Fibroblast of mammary gland (primary cell): Measurements from ENCODE around the gene NT5DC2.

Experiments used
- DNase-seq: peaks from one replicate; pipeline ENCODE4 v3.0.0-alpha.2; 2010; ENCODE audit warnings: low read depth
- H3K4me3 ChIP-seq: 2 replicates; pipeline ENCODE4 v1.5.1; 2011; ENCODE audit warnings: low read depth, mild to moderate bottlenecking, low read length, moderate library complexity; ENCODE audit not compliant: control insufficient read depth
- TF ChIP-seq, protein P1 (sequence below): conservative IDR thresholded peaks from 2 replicates; pipeline ENCODE4 v1.5.1; 2011; ENCODE audit warnings: low read depth, low read length, inconsistent platforms; ENCODE audit not compliant: control insufficient read depth, insufficient read depth

NT5DC2 gene

DNA sequence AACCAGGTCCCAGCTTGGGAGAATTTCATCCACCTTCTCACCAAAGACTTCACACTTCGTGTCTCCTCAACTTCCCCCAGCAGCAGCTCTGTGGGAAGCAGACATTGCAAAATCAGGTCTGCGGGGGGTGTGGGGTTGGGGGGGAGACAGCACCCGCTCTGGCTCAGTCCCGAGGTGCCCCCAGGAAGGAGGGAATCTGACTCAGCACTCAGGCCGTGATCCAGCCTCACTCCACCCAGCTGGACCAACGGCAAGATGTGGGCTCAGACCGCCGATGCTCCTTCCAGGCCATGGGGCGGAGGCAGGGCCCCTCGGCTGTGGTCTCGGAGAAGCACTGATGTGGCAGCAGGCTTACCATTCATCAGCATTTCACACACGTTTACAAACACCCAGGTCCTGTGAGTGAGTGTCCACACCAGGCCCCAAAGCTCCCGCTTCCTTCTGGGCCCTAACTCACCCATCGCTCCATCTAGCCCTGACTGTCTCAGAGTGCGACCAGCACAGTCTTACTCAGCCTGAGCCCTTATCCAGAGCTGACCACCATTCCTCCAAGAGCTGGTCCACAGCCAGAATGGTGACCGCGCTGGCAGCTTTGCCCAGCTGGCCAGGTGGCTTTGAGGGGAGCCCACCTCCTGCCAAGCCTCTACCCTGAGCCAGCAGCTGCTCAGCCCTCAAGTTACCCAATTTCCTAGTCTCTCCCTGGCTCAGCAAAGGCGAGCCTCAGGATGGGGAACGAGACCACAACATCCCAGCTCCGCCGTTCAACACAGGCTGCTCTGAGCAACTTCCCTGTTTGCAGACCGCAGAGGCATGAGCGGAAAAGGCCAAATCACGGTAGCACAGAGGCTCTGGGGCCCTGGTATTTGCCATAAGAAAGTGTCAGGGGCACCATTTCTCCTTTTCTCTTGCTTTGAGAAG, 35.3 kb downstream of the NT5DC2 start:
- no peak overlapping the region for H3K4me3 ChIP-seq
- TF ChIP-seq, protein P1, sequence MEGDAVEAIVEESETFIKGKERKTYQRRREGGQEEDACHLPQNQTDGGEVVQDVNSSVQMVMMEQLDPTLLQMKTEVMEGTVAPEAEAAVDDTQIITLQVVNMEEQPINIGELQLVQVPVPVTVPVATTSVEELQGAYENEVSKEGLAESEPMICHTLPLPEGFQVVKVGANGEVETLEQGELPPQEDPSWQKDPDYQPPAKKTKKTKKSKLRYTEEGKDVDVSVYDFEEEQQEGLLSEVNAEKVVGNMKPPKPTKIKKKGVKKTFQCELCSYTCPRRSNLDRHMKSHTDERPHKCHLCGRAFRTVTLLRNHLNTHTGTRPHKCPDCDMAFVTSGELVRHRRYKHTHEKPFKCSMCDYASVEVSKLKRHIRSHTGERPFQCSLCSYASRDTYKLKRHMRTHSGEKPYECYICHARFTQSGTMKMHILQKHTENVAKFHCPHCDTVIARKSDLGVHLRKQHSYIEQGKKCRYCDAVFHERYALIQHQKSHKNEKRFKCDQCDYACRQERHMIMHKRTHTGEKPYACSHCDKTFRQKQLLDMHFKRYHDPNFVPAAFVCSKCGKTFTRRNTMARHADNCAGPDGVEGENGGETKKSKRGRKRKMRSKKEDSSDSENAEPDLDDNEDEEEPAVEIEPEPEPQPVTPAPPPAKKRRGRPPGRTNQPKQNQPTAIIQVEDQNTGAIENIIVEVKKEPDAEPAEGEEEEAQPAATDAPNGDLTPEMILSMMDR: no peak
- peak; percentile 94 for DNase-seq

DNA sequence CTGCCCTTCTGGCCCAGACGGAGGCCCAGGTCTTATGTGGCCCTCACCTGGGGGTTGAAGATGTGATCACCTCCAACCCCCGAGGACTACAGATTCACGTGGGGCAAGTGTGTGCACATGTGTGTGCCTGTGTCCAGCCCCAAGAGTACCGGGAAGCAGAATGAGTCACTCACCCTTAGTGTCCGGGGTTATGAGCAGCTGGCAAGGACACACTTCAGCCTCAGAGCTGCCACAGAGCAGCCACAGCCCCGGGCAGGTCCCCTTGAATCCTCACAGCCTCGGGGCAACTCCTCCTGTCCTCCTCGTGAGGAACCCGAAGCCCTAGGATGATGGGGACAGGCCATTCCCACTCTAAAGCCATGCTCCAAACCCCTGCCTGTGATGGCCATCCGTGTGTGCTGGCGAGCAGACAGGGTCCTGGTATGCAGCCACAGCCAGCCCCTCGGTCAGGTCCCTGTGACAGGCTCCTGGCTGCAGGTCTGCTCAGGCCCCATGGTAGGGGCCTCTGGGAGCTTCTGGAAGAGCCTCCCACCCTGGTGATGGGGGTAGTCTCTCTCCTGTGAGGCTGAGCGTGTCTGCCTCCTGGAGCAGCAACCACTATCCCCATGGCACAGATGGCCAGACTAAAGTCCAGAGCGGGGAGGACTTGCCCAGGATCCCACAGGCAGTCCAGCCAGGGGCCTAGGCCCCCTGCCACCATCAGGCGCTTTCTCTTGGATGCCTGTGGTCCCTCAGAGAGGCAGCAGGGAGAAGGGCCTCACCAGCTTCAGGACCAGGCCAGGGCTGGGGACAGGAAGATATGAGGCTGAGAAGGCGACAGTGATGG, 37.7 kb downstream of the NT5DC2 start:
- DNase-seq: peak; percentile 80
- no peak overlapping the region for H3K4me3 ChIP-seq
- TF ChIP-seq, protein P1: no peak

DNA sequence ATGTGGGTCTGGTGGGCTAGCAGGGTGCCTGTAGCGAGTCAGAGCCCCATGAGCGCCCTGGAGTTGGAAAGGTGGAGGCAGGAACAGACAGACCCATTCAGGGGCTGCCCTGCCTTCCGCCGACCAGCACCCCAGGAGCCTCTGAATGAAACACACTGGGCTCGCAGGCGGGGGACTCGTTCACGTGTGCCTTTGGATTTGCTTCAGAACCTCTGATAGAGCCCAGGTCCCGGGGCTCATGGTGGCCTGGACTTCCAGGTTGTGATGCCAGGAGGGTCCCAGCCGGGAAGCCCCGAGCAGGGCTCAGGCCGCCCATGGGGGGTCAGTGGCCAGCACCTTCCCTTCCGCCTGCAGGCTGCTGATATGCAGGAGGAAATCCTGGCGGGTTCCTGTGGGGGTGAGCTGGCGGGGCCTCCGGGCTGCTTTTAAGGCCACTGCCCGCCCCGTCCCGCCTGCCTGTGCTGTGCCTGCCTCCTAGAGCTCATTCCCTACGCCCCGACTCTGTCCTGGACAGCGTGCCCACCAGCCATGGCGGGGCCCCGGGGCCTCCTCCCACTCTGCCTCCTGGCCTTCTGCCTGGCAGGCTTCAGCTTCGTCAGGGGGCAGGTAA, 38.7 kb downstream of the NT5DC2 start, which contains the start of gene STAB1:
Gene STAB1, plus strand, starts transcription at position 453 of the 610 bp plus-strand sequence. Its CDS starts 76 bp downstream, at position 529.
- TF ChIP-seq, protein P1: no peak

DNA sequence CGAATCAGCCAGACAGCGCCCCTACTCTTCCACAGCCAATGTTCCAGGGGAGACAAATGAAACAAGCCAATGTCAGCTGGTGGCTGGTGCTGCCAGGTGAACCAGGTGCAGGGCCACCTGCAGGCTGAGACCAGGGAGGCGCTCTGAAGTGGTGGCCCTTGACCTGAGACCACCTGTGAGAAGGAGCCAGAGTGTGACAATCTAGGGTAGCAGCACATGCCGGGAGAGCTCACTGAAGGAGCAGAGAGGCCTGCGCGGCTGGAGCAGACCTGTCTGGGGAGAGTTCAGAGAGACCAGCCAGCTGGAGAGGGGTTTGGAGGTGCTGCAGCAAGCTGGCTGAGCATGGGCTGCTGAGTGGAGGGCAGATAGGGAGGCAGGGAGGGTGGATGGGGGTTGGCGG, 39.2 kb downstream of the NT5DC2 start:
- H3K4me3 ChIP-seq: no peak overlapping the region
- TF ChIP-seq, protein P1: no peak
- no peak for DNase-seq

More for the DNA sequence above, 38.7 kb downstream of the NT5DC2 start, which contains the start of gene STAB1:
- no peak for DNase-seq
- no peak within 1 kb of the TSS for H3K4me3 ChIP-seq

DNA sequence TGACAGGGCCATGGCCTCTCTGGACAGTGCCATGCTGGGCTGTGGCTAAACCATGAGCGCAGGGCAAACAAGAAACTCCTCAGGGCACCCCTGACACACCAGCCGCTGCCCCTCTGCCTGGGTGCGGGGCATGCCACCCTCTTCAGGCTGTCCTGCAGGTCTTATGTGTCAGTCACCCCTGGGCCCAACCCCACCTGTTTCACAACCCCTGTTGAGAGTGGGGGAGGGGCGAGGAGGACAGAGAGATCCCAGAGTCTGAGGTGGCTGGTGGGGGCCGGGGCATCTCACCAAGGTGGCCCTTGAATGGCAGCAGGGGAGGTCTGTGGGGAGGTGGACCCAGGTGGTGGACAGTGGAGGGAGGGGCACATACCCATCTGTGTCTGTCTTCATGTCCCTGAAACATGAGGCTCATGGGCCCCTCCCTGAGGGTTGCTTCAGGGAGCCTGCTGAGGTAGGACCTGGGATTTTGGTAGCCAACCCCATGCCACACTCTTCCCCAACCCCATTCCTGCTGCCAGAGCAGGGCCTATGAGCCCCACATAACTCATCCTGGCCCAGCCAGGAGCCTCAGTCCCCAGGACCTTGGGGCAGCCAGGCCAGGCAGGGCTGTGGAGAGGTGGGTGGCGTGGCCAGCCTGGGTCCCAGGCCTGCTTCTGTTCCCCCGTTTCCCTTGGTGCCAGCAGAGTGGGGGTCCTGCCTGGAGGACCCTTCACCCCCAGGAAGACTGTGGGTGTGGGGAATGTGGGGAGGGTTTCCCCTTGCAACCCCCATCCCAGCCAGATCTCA, 40.2 kb downstream of the NT5DC2 start:
- TF ChIP-seq, protein P1: no peak
- H3K4me3 ChIP-seq: no peak overlapping the region
- DNase-seq: no peak

DNA sequence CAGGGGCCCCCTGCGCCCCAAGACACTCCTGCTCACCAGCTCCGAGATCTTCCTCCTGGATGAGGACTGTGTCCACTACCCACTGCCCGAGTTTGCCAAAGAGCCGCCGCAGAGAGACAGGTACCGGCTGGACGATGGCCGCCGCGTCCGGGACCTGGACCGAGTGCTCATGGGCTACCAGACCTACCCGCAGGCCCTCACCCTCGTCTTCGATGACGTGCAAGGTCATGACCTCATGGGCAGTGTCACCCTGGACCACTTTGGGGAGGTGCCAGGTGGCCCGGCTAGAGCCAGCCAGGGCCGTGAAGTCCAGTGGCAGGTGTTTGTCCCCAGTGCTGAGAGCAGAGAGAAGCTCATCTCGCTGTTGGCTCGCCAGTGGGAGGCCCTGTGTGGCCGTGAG, 41.6 kb downstream of the NT5DC2 start:
- DNase-seq: no peak
- TF ChIP-seq, protein P1: no peak
- H3K4me3 ChIP-seq: no peak overlapping the region
